Small intestine (tissue), 7 donors: ENCODE results near the gene MOCS1. TPM values are rescaled to one million over a fixed set of nuclear protein-coding genes. Genes with fewer than 3 reads are reported as not detected.

Experiments used
- DNase-seq, 2 donors: peaks; one replicate each; pipeline versions ENCODE4 v3.0.0 to v3.0.0-alpha.2; 2013
- FAIRE-seq: peaks from 2 replicates; lab custom pipeline; 2012; peaks lifted over from hg19 to GRCh38; lab: Jason Lieb, UNC
- H3K27ac ChIP-seq, 3 donors: one replicate each; pipeline ENCODE4 v1.5.1; 2013; ENCODE audit warnings: low read length in 2 of 3, mild to moderate bottlenecking in 2 of 3, control low read depth in 1 of 3, inconsistent platforms in 1 of 3, low read depth in 1 of 3, moderate library complexity in 1 of 3
- H3K27me3 ChIP-seq, 3 donors: one replicate each; pipeline ENCODE4 v1.6.1; 2013; ENCODE audit warnings: low read length in 3 of 3, inconsistent platforms in 1 of 3; ENCODE audit not compliant: control insufficient read depth in 3 of 3, insufficient read depth in 3 of 3
- H3K36me3 ChIP-seq, 3 donors: one replicate each; pipeline ENCODE4 v1.6.1; 2013; ENCODE audit warnings: low read length in 3 of 3, inconsistent platforms in 1 of 3, low read depth in 1 of 3, mild to moderate bottlenecking in 1 of 3, moderate library complexity in 1 of 3; ENCODE audit not compliant: control insufficient read depth in 3 of 3, insufficient read depth in 2 of 3
- H3K4me1 ChIP-seq, 3 donors: one replicate each; pipeline ENCODE4 v1.6.1; 2013; ENCODE audit warnings: low read length in 2 of 3, inconsistent platforms in 1 of 3, low read depth in 1 of 3, mild to moderate bottlenecking in 1 of 3, moderate library complexity in 1 of 3; ENCODE audit not compliant: control insufficient read depth in 3 of 3, insufficient read depth in 2 of 3
- H3K4me3 ChIP-seq, 3 donors: one replicate each; pipeline ENCODE4 v1.5.1; 2013; ENCODE audit warnings: low read length in 3 of 3, control low read depth in 1 of 3, inconsistent platforms in 1 of 3, low read depth in 1 of 3, mild to moderate bottlenecking in 1 of 3, moderate library complexity in 1 of 3
- H3K9me3 ChIP-seq, 2 donors: one replicate each; pipeline ENCODE4 v1.6.1; 2013; ENCODE audit warnings: low read depth in 1 of 2, low read length in 1 of 2; ENCODE audit not compliant: control insufficient read depth in 2 of 2, insufficient read depth in 1 of 2
- WGBS, 3 donors: extraction: QIAGEN DNeasy Blood & Tissue Kit; methylation state at CpG; one replicate each; pipeline ENCODE4 v1.1.7; 2013; 5-methylcytosine and 5-hydroxymethylcytosine counted together
- polyA plus RNA-seq, 4 donors: library from polyadenylated mRNA; stranded (reverse) in 3 of 4; unstranded in 1 of 4; fragments of 200-250 nt in 3 of 4; fragments of 120-200 nt in 1 of 4; gene quantifications; one replicate each; pipeline versions ENCODE4 v1.2.1 to v1.2.3, GENCODE V29; 2013
- donor health status: healthy with polysubstance abuse.
- donor health status: control.
- donor health status: control.
- donor health status: Bipolar disorder and iron deficiency.
- donor health status: healthy.

The MOCS1 gene
- polyA plus RNA-seq, 4 donors, result 11.9 to 29.6 (median 18.0) TPM

- H3K36me3 ChIP-seq, result no peaks in the 10 kb centered on the region
- no peak overlapping the region for H3K4me3 ChIP-seq
- 95 to 96% (median 95%) methylated on average over 4 of the region's 4 CpGs for WGBS, 3 donors
- no peaks in the 10 kb centered on the region for H3K9me3 ChIP-seq
- no peaks in the 10 kb centered on the region for H3K27me3 ChIP-seq
- no peaks in the 10 kb centered on the region for H3K4me1 ChIP-seq
- FAIRE-seq (no peak), DNase-seq (no peak)
- H3K27ac ChIP-seq, result no peak overlapping the region
These were observed 22.7 kb upstream of the MOCS1 start for GRCh38 chr6:39956936-39957335.

GRCh38 chr6:39953076-39953618 is 18.9 kb upstream of the MOCS1 start:
- no peaks in the 10 kb centered on the region for H3K27me3 ChIP-seq
- H3K27ac ChIP-seq, result no peak overlapping the region
- H3K36me3 ChIP-seq, result no peaks in the 10 kb centered on the region
- H3K4me3 ChIP-seq, result no peak overlapping the region
- H3K4me1 ChIP-seq, result peaks cover 0 to 20% (median 5%) of the 10 kb centered on the region in 3 donors
- no peaks in the 10 kb centered on the region for H3K9me3 ChIP-seq
- WGBS, 3 donors, result 75 to 85% (median 79%) methylated on average over 2 of the region's 2 CpGs
- no peak for DNase-seq
- no peak for FAIRE-seq

- Histone ChIP-seq H3K36me3 (no peaks in the 10 kb centered on the region), H3K27me3 (no peaks in the 10 kb centered on the region), H3K9me3 (no peaks in the 10 kb centered on the region), H3K4me1 (peaks cover 0 to 30% (median 6%) of the 10 kb centered on the region in 3 donors), H3K27ac (no peak overlapping the region), H3K4me3 (no peak overlapping the region)
- 69 to 87% (median 86%) methylated on average over 4 of the region's 4 CpGs for WGBS, 3 donors
- DNase-seq (no peak), FAIRE-seq (no peak)
These were observed 17.9 kb upstream of the MOCS1 start for GRCh38 chr6:39952167-39952566.

GRCh38 chr6:39951716-39952115 is 17.5 kb upstream of the MOCS1 start:
- FAIRE-seq, result no peak
- peaks cover 0 to 34% (median 9%) of the 10 kb centered on the region in 3 donors for H3K4me1 ChIP-seq
- WGBS, 3 donors, result 74 to 95% (median 89%) methylated on average over 1 of the region's 1 CpG
- no peaks in the 10 kb centered on the region for H3K36me3 ChIP-seq
- H3K4me3 ChIP-seq, result no peak overlapping the region
- H3K27ac ChIP-seq, result no peak overlapping the region
- no peak for DNase-seq
- H3K27me3 ChIP-seq, result no peaks in the 10 kb centered on the region
- H3K9me3 ChIP-seq, result no peaks in the 10 kb centered on the region

- 81 to 89% (median 85%) methylated on average over 5 of the region's 5 CpGs for WGBS, 3 donors
- H3K27ac ChIP-seq, result no peak overlapping the region
- no peak for FAIRE-seq
These were observed 16.9 kb upstream of the MOCS1 start for GRCh38 chr6:39951191-39951590.

GRCh38 chr6:39950125-39950720 is 16.0 kb upstream of the MOCS1 start:
- Histone ChIP-seq H3K4me3 (no peak overlapping the region), H3K27ac (no peak overlapping the region), H3K36me3 (no peaks in the 10 kb centered on the region), H3K9me3 (no peaks in the 10 kb centered on the region), H3K4me1 (peaks cover 3 to 45% (median 12%) of the 10 kb centered on the region in 3 donors), H3K27me3 (no peaks in the 10 kb centered on the region)
- no peak for FAIRE-seq
- DNase-seq, result no peak

More at GRCh38 chr6:39951191-39951590, 16.9 kb upstream of the MOCS1 start:
- H3K4me1 ChIP-seq, result peaks cover 3 to 39% (median 12%) of the 10 kb centered on the region in 3 donors
- no peak for DNase-seq
- H3K27me3 ChIP-seq, result no peaks in the 10 kb centered on the region
- no peak overlapping the region for H3K4me3 ChIP-seq
- H3K36me3 ChIP-seq, result no peaks in the 10 kb centered on the region
- H3K9me3 ChIP-seq, result no peaks in the 10 kb centered on the region

GRCh38 chr6:39948199-39948791 is 14.0 kb upstream of the MOCS1 start:
- H3K27me3 ChIP-seq, result no peaks in the 10 kb centered on the region
- H3K4me1 ChIP-seq, result peaks cover 7 to 53% (median 17%) of the 10 kb centered on the region in 3 donors
- peak; percentile 84 to 92 for DNase-seq
- no peaks in the 10 kb centered on the region for H3K36me3 ChIP-seq
- H3K4me3 ChIP-seq, result no peak overlapping the region
- H3K27ac ChIP-seq, result peak overlapping the region; percentile 81 to 87 (median 86)
- H3K9me3 ChIP-seq, result no peaks in the 10 kb centered on the region
- WGBS, 3 donors, result 18 to 63% (median 31%) methylated on average over 5 of the region's 5 CpGs
- no peak for FAIRE-seq

GRCh38 chr6:39947611-39948068 is 13.4 kb upstream of the MOCS1 start:
- H3K27ac ChIP-seq, result peak overlapping the region; percentile 81 to 87 (median 86)
- FAIRE-seq (no peak), DNase-seq (peak; percentile 64 to 93)
- H3K4me3 ChIP-seq, result no peak overlapping the region
- H3K4me1 ChIP-seq, result peaks cover 7 to 53% (median 19%) of the 10 kb centered on the region in 3 donors
- no peaks in the 10 kb centered on the region for H3K36me3 ChIP-seq
- 20 to 41% (median 34%) methylated on average over 5 of the region's 5 CpGs for WGBS, 3 donors
- H3K9me3 ChIP-seq, result no peaks in the 10 kb centered on the region
- no peaks in the 10 kb centered on the region for H3K27me3 ChIP-seq
